RWPE2 (cell line): ENCODE results near the gene ELF3.

Experiments
- ATAC-seq: fragments of 200-7000 bp; cut with Tn5 transposase; 3 replicates; pipeline ENCODE4 v1.9.1; 2021; ENCODE audit warnings: low read depth
- DNase-seq: peaks from one replicate; pipeline ENCODE4 v3.0.0-alpha.2; 2020; ENCODE audit warnings: low spot score
- H3K27ac ChIP-seq: fragments of 450-650 bp; 2 replicates; pipeline ENCODE4 v1.5.1; 2017; ENCODE audit warnings: mild to moderate bottlenecking; ENCODE audit not compliant: poor library complexity, severe bottlenecking
- H3K27me3 ChIP-seq: fragments of 250-450 bp; sonication (Bioruptor Pico); 2 replicates; pipeline ENCODE4 v1.5.1; 2021; ENCODE audit warnings: mild to moderate bottlenecking, moderate library complexity; ENCODE audit not compliant: insufficient read depth, poor library complexity, severe bottlenecking
- H3K36me3 ChIP-seq: fragments of 250-450 bp; sonication (Bioruptor Pico); 2 replicates; pipeline ENCODE4 v1.5.1; 2020; ENCODE audit warnings: low read depth, mild to moderate bottlenecking, moderate library complexity
- H3K4me1 ChIP-seq: fragments of 250-450 bp; sonication (Bioruptor Pico); 2 replicates; pipeline ENCODE4 v1.5.1; 2021; ENCODE audit warnings: mild to moderate bottlenecking, moderate library complexity; ENCODE audit not compliant: insufficient read depth, poor library complexity, severe bottlenecking
- H3K4me3 ChIP-seq: fragments of 250-450 bp; sonication (Bioruptor Pico); 2 replicates; pipeline ENCODE4 v1.5.1; 2021; ENCODE audit warnings: mild to moderate bottlenecking, moderate library complexity; ENCODE audit not compliant: severe bottlenecking
- H3K9me3 ChIP-seq: fragments of 250-450 bp; sonication (Bioruptor Pico); 2 replicates; pipeline ENCODE4 v1.5.1; 2021; ENCODE audit warnings: mild to moderate bottlenecking, moderate library complexity; ENCODE audit not compliant: severe bottlenecking
- TF ChIP-seq, protein P1 (sequence below): fragments of 450-650 bp; IDR thresholded peaks from one replicate; pipeline ENCODE4 v1.5.1; 2017; ENCODE audit warnings: mild to moderate bottlenecking, moderate library complexity; ENCODE audit not compliant: poor library complexity, severe bottlenecking

Gene ELF3

GRCh38 chr1:201984446-201984845, 25.9 kb upstream of the ELF3 start:
- Histone ChIP-seq H3K4me1 (peaks cover 8% of the 10 kb centered on the region), H3K4me3 (no peak overlapping the region), H3K27ac (no peak overlapping the region), H3K9me3 (no peaks in the 10 kb centered on the region), H3K27me3 (no peaks in the 10 kb centered on the region), H3K36me3 (peaks cover 30% of the 10 kb centered on the region)
- ATAC-seq: no peak
- no peak for DNase-seq
- TF ChIP-seq, protein P1, sequence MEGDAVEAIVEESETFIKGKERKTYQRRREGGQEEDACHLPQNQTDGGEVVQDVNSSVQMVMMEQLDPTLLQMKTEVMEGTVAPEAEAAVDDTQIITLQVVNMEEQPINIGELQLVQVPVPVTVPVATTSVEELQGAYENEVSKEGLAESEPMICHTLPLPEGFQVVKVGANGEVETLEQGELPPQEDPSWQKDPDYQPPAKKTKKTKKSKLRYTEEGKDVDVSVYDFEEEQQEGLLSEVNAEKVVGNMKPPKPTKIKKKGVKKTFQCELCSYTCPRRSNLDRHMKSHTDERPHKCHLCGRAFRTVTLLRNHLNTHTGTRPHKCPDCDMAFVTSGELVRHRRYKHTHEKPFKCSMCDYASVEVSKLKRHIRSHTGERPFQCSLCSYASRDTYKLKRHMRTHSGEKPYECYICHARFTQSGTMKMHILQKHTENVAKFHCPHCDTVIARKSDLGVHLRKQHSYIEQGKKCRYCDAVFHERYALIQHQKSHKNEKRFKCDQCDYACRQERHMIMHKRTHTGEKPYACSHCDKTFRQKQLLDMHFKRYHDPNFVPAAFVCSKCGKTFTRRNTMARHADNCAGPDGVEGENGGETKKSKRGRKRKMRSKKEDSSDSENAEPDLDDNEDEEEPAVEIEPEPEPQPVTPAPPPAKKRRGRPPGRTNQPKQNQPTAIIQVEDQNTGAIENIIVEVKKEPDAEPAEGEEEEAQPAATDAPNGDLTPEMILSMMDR: no peak

GRCh38 chr1:201985355-201985754, 25.0 kb upstream of the ELF3 start:
- Histone ChIP-seq H3K4me3 (no peak overlapping the region), H3K36me3 (peaks cover 39% of the 10 kb centered on the region), H3K4me1 (peaks cover 13% of the 10 kb centered on the region), H3K27me3 (no peaks in the 10 kb centered on the region), H3K27ac (no peak overlapping the region), H3K9me3 (no peaks in the 10 kb centered on the region)
- no peak for DNase-seq
- ATAC-seq: no peak
- TF ChIP-seq, protein P1: no peak

GRCh38 chr1:201988601-201989000, 21.8 kb upstream of the ELF3 start:
- H3K36me3 ChIP-seq: peaks cover 64% of the 10 kb centered on the region

GRCh38 chr1:201989354-201990128, 20.8 kb upstream of the ELF3 start:
- ATAC-seq (no peak), DNase-seq (no peak)
- H3K9me3 ChIP-seq: no peaks in the 10 kb centered on the region
- no peaks in the 10 kb centered on the region for H3K27me3 ChIP-seq
- TF ChIP-seq, protein P1: no peak
- H3K27ac ChIP-seq: no peak overlapping the region
- no peak overlapping the region for H3K4me3 ChIP-seq
- peaks cover 13% of the 10 kb centered on the region for H3K4me1 ChIP-seq
- H3K36me3 ChIP-seq: peaks cover 62% of the 10 kb centered on the region

More at GRCh38 chr1:201988601-201989000, 21.8 kb upstream of the ELF3 start:
- Histone ChIP-seq H3K4me3 (no peak overlapping the region), H3K27ac (no peak overlapping the region), H3K9me3 (no peaks in the 10 kb centered on the region), H3K4me1 (peaks cover 13% of the 10 kb centered on the region), H3K27me3 (no peaks in the 10 kb centered on the region)
- ATAC-seq (no peak), DNase-seq (no peak)
- TF ChIP-seq, protein P1: no peak

GRCh38 chr1:201990427-201990826, 20.0 kb upstream of the ELF3 start:
- Histone ChIP-seq H3K4me3 (no peak overlapping the region), H3K27me3 (no peaks in the 10 kb centered on the region), H3K9me3 (no peaks in the 10 kb centered on the region), H3K27ac (no peak overlapping the region), H3K4me1 (peaks cover 13% of the 10 kb centered on the region), H3K36me3 (peaks cover 65% of the 10 kb centered on the region)
- TF ChIP-seq, protein P1: no peak
- ATAC-seq (no peak), DNase-seq (no peak)
